HG03095 (cell line): ENCODE results near the gene HECTD1.
"Not testable (repeated sequence)": the region's sequence is repeated elsewhere in the genome, so short reads cannot be mapped to it uniquely, and the experiment has no call there.

ENCODE experiments used
- ATAC-seq: cut with Tn5 transposase; IDR thresholded peaks from one replicate; pipeline ENCODE4 v1.9.1; 2021; ENCODE audit warnings: moderate library complexity; ENCODE audit not compliant: unreplicated experiment

Gene HECTD1

GRCh38 chr14:31207755-31208545 lies at the start of gene HECTD1:
TSS of gene HECTD1 (minus strand) at chr14:31207793. CDS start at chr14:31205936, 1,857 bp downstream.
- ATAC-seq, result peak; percentile 72

GRCh38 chr14:31257244-31257553 lies 49.6 kb upstream of the HECTD1 start:
- no peak for ATAC-seq

GRCh38 chr14:31256534-31257243 lies 49.1 kb upstream of the HECTD1 start:
- ATAC-seq, result no peak

GRCh38 chr14:31255918-31256317 lies 48.3 kb upstream of the HECTD1 start:
- ATAC-seq, result not testable (repeated sequence)

- no peak for ATAC-seq
These were observed 47.7 kb upstream of the HECTD1 start for GRCh38 chr14:31255286-31255685.

- ATAC-seq, result no peak
These were observed 46.3 kb upstream of the HECTD1 start for GRCh38 chr14:31253746-31254471.

GRCh38 chr14:31252865-31253264 lies 45.3 kb upstream of the HECTD1 start:
- ATAC-seq, result no peak

GRCh38 chr14:31251028-31251958 lies 43.7 kb upstream of the HECTD1 start:
- ATAC-seq, result no peak

GRCh38 chr14:31244626-31245025 lies 37.0 kb upstream of the HECTD1 start:
- no peak for ATAC-seq

GRCh38 chr14:31243860-31244259 lies 36.3 kb upstream of the HECTD1 start:
- ATAC-seq, result no peak

- ATAC-seq, result not testable (repeated sequence)
These were observed 34.8 kb upstream of the HECTD1 start for GRCh38 chr14:31242161-31242940.

GRCh38 chr14:31241450-31242114 lies 34.0 kb upstream of the HECTD1 start:
- ATAC-seq, result no peak

- ATAC-seq, result no peak
These were observed 32.1 kb upstream of the HECTD1 start for GRCh38 chr14:31239741-31240140.

- no peak for ATAC-seq
These were observed 27.9 kb upstream of the HECTD1 start for GRCh38 chr14:31235462-31235861.

- ATAC-seq, result no peak
These were observed 24.5 kb upstream of the HECTD1 start for GRCh38 chr14:31232081-31232480.

GRCh38 chr14:31231272-31231671 lies 23.7 kb upstream of the HECTD1 start:
- not testable (repeated sequence) for ATAC-seq

- ATAC-seq, result no peak
These were observed 23.0 kb upstream of the HECTD1 start for GRCh38 chr14:31230573-31230958.

GRCh38 chr14:31229638-31230572 lies 22.3 kb upstream of the HECTD1 start:
- no peak for ATAC-seq
